GM19452 (cell line): ENCODE data around the gene GATAD2B.
"Not testable (repeated sequence)": the region's sequence is repeated elsewhere in the genome, so short reads cannot be mapped to it uniquely, and the experiment has no call there.

Experiments used
- ATAC-seq: cut with Tn5 transposase; IDR thresholded peaks from one replicate; pipeline ENCODE4 v1.9.1; 2021; ENCODE audit not compliant: unreplicated experiment

Gene GATAD2B

GRCh38 chr1:153782648-153783047 lies 140.1 kb downstream of the GATAD2B start:
- not testable (repeated sequence) for ATAC-seq

- no peak for ATAC-seq
These were observed 142.2 kb downstream of the GATAD2B start for GRCh38 chr1:153780551-153780950.

GRCh38 chr1:153779781-153780541 lies 142.8 kb downstream of the GATAD2B start:
- ATAC-seq, result no peak

DNA sequence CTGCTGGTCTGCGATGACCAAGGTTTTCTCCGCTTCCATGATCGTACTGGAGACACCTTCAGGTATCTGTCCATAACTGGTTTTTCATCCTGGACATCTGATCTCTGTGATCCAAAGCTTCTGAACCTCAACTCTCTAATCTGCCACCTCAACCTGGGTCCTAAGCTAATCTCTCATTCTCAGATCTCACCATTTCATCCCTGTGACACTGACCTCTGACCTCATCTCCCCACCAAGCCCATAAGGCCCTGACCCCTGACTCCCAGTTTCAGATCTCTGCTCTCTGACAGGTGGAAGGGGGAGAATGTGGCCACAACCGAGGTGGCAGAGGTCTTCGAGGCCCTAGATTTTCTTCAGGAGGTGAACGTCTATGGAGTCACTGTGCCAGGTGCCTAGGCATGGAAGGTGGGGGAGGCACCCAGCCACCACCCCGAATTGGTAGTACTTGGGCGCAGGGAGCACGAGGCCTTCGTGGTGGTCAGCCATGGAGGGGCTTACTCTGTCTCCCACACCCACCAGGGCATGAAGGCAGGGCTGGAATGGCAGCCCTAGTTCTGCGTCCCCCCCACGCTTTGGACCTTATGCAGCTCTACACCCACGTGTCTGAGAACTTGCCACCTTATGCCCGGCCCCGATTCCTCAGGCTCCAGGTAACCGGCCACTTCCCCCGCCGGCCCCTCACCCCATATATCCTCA lies 143.8 kb downstream of the GATAD2B start:
- ATAC-seq, result no peak

- no peak for ATAC-seq
These were observed 144.5 kb downstream of the GATAD2B start for GRCh38 chr1:153778051-153778823.

DNA sequence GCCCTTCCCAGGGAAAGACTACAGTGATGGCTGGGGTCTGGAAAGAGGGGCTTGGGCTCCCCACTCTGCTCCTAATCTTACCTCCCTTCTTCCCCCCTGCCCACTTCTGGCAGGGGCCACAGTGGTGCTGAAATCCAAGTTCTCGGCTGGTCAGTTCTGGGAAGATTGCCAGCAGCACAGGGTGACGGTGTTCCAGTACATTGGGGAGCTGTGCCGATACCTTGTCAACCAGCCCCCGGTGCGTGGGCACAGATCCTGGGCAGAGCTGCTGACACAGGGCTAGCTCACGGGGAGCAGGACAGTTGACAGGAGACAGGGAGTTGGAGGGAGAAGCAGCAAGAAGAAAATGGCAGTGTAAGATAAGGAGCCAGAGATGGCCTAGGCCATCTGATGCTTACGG lies 145.1 kb downstream of the GATAD2B start:
- ATAC-seq, result no peak

GRCh38 chr1:153776845-153777370 lies 145.9 kb downstream of the GATAD2B start:
- no peak for ATAC-seq

GRCh38 chr1:153776352-153776751 lies 146.4 kb downstream of the GATAD2B start:
- ATAC-seq, result no peak

GRCh38 chr1:153775458-153776327 lies 147.1 kb downstream of the GATAD2B start:
- peak; percentile 66 for ATAC-seq

- ATAC-seq, result no peak
These were observed 147.9 kb downstream of the GATAD2B start, which contains the start of gene SLC27A3 for GRCh38 chr1:153774780-153775457. TSS of gene SLC27A3 (plus strand) at chr1:153775407. CDS start at chr1:153775498, 91 bp downstream.

DNA sequence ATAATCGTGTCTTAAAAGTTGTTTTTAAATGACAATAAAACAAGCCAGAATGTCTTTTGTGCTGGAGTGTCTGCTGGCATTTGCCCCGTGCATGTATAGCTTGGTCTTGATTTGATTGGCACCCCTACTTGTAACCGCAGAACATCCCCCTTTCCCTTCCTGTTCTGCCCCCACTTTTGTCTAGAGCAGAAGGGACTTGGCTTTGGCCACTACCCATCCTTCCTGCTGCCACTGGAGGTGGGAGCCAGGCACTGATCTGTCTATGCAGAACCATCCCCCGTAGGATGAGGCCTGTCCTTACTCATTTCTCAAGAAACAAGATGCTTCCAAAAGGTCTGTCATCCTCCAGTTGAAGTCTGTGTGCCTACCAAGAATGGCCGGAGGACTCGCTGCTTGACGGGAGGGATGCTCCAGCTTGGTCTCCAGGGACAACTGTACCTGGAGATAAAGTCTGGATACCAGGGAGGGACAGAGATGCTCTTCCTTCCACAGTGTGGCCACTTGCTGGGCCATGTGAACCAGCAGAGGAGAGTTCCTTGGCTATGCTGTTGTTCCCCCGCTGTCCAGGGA lies 148.7 kb downstream of the GATAD2B start:
- no peak for ATAC-seq

DNA sequence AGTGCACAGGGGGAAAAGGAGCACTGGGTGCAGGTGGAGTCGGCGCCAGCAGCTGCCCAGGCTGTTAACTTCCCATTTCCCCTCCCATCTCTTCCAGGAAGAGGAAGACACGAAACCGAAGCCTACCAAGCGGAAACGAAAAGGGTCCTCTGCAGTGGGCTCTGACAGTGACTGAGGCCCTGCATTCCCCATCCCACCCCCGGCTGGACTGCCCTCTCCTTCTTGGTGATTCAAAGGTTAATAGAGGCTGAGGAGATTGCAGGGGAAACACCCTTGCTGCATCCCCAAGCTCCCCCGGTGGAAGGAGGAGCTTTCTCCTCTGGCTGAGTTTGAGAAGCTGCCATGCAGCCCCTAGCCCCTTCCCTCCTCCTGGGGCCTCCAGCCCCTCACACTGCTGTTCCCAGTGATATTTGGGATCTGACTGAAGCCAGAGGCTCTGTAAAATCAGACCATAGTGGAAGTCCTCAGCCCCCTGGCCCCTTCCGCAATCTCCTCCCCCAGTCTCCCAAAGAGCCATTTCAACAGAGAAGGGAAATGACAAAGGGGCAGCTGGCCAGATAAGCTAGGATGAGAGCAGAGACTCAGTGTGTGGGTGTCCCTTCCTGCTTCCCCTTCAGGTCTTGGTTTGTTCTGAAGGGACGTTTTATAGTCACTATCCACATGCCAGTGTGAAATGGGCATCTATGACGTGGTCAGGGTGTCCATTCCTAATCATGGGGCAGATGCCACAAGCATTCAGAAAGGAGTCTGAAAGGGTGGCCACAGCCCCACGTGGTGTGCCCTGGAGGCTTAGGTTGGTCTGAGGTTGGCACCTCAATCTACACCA lies 149.5 kb downstream of the GATAD2B start:
- no peak for ATAC-seq

- ATAC-seq, result no peak
These were observed 150.8 kb downstream of the GATAD2B start for GRCh38 chr1:153771841-153772593.

GRCh38 chr1:153771261-153771660 lies 151.5 kb downstream of the GATAD2B start:
- no peak for ATAC-seq

DNA sequence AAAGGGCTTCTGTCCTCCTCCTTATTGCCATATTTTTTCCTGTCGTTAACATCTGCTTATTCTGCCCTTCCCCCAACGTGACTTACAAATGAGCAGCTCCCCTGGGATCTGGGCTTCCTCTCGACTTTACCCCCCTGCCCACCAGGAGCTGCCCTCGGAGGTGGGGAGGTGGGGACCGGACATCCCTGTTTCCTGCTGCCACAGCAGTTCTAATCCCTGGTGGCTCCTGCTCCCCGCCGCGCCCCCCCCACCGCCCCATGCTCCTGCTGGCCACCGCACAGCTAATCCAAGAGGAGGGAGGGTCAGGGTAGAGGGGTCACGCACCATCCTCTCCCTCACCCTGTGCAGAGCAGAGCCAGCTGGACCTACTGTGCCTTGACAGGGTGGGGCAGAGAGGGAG lies 152.0 kb downstream of the GATAD2B start:
- ATAC-seq, result no peak

- no peak for ATAC-seq
These were observed 153.6 kb downstream of the GATAD2B start for GRCh38 chr1:153769221-153769620.

DNA sequence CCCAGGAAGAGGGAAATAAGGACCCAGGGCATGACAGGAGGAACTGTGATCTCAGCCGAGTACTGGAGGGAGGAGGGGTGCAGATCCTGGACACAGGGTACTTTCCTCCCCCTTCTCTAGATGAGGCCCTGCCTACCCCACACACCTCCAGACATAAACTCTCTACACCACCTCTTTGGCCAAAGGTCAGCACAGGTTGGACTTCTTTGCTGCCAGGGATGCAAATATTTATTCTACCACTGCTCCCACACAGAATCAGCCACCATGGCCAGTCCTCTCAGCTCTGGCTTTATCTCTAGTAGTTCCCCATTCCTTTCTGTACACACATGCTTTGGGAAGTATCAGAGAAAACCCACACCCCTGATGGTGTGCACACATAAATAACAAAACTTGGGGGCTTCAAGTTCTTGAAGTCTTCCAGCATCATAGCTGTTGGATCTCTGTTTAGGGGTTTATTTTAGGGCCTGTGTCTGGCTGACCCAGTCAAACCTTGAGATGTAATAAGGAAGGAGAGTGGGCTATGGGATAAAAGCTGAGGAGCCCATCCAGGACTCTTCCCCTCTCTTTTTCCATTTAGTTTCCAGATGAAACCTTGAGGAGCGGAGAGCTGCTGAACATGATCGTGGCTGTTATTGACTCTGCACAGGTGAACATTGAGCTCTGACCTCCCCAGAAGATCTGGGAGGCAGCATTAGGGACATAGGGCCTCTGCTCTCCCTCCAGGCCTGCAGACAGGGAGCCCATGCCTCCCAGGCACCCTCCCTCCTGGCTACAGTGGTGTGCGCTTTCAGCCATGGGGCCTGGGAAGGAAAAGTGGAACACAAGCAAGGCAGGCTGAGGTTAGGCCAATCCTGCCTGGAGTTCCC lies 154.2 kb downstream of the GATAD2B start:
- ATAC-seq, result no peak
